Measurements from ENCODE around the gene UTF1.

UTF1 gene, protein sequence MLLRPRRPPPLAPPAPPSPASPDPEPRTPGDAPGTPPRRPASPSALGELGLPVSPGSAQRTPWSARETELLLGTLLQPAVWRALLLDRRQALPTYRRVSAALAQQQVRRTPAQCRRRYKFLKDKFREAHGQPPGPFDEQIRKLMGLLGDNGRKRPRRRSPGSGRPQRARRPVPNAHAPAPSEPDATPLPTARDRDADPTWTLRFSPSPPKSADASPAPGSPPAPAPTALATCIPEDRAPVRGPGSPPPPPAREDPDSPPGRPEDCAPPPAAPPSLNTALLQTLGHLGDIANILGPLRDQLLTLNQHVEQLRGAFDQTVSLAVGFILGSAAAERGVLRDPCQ
- total RNA-seq = 0 reads per million in 4 experiments

DNA sequence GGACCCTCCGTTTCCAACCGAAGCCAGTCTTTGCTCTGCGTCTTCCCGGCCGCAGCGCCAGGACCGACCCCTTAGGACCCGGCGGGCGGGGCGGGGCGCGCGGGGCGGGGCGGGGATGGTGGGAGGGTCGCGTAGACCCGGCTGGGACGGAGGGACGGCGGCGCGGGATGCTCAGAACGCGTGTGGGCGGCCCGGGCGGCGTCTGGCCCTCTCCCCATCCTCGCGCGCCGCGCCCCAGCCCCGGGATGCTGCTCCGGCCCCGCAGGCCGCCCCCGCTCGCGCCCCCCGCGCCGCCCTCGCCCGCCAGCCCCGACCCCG lies at the start of gene UTF1:
TSS of gene UTF1 (plus strand) at position 174 of the 318 bp plus-strand sequence. CDS start at position 246, 72 bp downstream.
- DNase-seq = no peak

DNA sequence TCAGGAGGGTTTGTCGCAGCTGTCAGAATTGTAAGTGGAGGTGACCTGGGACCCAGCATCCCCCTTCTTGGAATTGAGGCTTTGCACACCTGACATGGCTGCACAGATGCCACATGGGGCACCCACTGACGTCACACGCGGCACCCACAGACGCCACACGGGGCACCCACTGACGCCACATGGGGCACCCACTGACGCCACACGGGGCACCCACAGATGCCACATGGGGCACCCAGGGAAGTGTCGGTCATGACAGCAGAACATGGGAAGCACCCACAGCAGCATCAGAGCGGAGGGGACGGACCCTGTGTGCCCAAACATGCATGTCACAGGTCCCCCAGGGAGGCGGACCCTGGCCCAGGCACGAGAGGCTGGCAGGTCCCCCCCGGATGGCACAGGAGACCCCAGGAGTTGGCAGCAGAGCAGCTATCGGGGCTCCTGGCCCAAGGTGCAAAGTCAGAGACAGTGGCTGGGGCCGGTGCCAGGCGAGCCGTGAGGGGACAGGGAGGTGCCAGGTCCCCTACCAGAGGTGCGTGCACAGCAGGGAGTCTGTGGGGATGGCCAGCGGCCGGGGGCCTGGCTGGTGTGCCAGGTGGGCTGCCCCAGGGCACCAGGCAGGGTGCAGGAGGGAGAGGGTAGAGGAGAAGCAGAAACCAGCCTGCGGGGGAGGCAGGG lies 48.9 kb upstream of the UTF1 start:
- no peak for DNase-seq

DNA sequence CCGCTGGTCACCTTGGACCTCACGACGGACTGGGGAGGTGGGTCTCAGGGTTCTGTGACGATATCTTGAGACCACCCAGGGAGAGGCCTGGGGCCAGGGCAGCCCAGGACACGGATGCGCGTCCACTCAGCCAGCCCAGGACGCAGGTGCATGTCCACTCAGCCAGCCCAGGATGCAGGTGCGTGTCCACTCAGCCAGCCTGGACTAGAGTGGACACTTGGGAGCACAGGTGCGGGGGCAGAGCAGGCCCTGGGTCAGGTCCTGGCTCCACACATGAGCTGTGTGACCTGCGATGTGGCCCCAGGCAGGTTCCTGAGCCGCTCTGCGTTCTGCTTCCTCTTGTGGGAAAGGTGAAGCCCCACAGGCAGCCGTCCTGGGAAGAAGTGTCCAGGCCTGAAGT lies 47.8 kb upstream of the UTF1 start:
- DNase-seq = no peak

DNA sequence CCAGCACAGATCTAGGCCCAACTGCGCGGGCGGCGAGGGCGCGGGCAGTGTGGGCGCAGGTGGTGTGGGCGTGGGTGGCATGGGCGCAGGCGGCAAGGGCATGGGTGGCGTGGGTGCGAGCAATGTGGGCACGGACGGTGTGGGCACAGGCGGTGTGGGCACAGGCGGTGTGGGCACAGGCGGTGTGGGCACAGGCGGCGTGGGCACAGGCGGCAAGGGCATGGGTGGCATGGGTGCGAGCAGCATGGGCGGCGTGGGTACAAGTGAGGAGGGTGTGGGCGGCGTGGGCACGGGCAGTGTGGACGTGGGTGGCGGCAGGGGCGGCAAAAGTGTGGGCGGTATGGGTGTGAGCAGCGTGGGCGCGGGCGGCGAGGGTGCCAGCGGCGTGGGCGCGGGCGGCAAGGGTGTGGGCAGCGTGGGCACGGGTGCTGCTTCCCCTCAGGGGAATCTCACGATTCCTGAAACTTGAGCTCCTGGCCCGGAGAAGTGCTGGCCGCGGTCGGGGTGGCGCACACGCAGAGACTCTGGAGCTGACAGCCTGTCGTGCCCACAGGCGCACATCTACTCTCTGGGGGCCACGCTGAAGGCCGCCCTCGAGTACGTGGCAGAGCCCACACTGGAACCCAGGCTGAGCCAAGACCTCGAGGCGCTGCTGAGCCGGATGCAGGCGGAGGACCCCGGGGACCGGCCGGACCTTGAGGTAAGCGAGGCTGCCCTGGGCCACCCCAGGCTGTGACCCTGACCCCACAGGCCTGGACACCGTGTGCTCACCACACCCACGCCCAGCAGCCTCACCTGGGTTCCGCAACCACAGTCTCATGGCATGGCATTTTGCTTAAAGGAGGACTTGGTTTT lies 47.0 kb upstream of the UTF1 start:
- DNase-seq = no peak

DNA sequence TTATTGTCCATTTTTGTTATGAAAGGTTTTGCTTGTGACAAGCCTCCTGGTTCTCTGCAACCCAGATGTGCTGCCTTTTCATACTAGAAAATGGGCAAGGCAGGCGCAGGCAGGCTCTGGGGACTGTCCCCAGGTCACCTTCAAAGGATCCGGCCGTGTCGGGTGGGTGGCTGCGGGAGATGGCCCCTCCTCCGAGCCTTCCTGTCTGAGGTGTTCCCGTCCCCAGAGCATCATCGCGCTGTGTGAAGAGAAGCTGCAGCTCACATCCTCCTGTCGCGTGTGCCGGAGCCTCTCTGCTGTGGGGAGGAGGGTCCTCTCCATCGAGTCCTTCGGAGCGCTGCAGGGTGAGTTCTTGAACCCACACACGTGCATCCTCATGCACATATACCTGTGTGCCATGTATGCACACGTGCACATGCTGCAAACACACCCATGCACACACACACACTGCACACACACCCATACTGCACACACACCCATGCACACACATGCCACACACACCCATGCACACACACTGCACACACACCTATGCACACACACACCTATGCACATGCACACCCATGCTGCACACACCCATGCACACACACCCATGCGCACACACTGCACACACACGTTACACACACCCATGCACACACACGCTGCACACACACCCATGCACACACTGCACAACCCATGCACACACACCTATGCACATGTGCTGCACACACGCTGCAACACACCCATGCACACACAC lies 46.2 kb upstream of the UTF1 start:
- DNase-seq = no peak

DNA sequence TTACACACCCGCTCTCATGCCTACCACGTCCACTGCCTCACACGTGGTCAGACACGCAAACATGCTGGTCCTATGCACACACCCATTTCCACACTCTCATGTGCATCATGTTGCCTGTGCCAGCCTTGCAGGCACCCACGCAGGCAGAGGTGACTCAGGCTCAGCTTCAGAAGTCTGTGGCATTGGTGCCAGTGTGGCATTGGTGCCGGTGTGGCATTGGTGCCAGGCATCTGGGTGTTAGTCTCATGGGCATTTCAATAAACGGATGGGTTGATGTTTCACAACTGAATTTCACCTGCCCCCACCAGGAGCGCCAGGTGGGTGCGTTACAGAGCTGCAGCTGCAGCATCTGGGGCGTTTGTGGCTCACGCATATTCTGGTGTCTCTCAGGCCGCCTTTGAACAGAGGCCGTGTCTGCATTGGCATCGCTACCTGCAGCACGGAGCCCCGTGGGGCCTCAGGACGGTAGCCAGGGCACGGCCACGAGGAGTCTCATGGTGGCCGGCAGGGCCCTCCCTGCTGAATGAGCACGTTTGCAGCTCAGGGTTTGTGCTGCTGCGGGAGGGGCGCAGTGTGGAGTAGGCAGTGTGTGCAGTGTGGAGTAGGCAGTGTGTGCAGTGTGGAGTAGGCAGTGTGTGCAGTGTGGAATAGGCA lies 45.3 kb upstream of the UTF1 start:
- DNase-seq = no peak

DNA sequence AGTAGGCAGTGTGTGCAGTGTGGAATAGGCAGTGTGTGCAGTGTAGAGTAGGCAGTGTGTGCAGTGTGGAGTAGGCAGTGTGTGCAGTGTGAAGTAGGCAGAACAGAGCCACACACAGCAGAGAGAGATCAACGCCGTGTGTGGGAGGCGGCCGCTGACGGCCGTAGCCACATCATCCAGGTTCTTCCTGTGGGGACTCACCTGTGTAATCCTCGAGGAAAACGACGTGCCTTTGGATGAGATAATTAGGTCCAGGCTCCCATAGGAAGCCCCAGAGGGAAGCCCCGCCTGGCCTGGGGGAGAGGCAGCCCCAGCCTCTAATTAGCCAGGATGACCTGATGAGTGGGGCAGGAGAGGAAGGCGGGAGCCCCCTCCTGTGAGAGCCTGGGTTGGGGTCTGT lies 44.6 kb upstream of the UTF1 start:
- DNase-seq = no peak

DNA sequence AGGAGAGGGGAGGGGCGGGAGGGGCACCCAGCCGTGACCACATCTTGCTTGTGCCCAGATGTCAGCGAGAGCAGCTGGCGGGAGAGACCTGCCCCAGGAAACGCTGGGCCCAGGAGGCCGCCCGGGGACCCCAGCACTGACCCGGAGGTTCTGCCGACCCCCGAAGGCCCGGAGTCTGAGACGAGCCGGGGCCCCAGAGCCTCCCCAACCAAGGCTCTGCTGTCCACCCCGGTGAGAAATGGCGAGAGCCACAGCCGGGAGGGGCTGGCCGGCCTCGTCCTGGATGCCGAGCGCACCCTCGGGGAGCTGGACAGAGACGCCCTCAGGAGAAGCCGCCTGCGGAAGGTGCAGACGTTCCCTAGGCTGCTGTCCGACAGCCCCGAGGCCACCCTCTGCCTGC lies 44.1 kb upstream of the UTF1 start:
- DNase-seq = no peak

DNA sequence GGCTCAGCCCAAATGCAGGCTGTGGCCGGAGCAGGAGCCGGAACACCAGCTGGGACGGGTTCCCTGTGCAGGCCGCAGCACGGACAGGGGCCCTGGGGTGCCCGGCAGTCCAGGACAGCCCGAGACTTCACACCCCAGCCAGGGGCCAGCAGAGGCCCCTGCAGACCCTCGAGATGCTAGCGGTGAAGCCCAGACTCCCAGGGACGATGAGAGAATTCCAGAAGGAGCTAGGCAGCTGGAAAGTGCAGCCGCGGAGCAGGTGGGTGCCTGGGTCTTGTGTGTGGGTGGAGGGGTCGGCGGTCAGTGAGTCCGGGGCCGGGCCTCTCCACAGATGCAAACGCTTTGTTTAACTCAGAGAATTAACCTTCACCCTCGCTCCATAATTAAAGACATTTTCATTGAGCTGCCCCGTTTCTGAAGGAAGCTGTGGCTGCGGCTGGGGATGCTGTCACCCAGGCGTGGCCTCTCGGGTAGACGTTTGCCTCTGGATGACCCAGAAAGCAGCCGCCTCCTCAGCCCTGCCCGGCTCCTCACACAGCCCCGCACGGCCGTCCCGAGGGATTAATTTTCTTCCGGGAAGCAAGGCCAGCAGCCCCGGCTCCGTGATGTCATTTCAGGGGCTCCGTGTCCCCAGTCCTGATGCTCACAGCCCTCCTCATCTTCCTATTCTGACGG lies 43.5 kb upstream of the UTF1 start:
- no peak for DNase-seq

DNA sequence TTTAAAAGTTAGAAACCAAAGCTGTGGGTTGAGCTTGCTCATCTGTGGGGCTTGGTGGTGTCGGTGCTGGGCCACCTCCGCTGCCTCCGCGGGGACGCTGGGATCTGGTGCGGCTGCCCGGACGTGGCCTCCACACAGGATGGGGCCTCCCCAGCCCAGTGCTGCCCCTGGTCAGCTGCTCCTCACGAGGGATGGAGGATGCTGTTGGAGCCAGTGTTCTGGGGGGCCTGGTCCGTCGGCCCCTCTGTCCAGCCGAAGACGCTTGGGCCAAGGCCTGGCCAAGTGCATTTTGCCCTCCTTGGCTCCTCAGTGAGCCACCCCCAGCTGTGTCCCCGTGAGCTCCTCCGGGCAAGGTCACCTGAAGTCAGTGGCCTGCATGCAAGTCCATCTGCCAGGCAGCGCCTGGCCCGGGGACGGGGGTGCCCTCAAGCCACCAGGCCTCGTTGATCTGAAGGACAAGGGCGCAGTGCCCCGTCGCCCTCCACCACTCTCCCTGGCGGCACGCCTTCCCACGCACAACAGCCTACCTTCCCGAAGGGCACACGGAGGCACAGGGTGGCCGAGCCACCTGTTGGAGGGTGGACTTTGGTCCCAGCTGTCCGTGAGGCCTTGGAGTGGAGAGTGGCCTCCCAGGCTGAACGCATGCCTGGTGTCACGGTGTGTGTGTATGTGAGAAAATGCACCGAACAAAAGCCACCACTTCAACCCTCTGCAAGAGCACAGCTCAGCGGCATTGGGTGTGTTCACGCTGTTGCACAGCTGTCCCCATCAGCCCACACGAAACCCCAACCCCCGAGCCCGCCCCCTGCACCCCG lies 42.7 kb upstream of the UTF1 start:
- DNase-seq = no peak

DNA sequence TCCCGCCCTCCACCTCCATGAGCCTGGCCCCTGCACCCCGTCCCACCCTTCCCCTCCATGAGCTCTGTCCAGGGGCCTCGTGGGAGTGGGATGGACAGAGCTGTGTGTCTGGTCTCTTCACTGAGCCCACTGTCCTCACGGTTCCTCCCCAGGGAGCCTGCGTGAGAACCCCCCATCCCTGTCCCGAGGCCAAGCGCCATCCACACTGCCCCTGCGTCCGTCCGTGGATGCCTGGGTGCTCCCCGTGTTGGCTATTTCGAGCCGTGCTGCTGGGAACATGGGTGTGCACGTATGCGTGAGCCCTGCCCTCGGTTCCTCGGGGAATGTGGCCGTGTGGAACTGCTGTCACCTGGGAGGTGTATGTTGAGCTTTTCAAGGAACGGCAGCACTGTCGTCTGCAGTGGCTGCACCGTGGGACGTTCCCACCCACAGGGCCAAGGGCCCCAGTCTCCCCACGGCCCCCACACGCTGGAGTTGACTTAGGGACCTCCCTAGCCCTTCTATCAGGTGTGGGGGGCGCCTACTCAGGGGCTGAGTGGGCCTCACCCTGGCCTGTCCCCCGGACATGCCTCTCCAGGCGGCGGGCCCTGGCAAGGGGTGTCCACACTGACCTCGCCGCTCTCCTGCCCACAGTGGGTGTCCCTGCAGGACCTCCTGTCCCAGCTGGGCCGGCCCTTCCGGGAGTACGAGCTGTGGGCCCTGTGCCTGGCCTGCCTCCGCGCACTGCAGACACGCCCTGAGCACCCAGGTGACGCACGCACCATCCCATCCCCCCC lies 41.9 kb upstream of the UTF1 start:
- DNase-seq = no peak

DNA sequence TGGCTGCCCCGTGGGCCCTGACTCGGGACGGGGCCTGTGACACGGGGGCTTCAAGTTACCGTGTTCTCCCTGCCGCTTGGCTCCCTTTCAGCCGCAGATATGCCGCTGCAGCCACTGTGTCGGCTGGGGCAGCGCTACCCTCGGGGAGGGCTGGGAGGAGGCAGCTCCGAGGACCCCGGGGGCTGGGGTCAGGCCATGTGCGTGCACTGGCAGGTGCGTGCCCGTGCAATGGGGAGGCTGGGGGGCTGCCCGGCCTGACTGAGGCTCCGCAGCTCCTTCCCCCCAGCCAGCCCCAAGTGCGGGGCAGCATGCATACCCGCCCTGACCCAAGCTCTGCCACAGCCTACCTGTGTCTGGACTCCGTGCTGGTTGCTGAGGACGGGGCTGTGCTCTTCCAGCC lies 40.8 kb upstream of the UTF1 start:
- no peak for DNase-seq

DNA sequence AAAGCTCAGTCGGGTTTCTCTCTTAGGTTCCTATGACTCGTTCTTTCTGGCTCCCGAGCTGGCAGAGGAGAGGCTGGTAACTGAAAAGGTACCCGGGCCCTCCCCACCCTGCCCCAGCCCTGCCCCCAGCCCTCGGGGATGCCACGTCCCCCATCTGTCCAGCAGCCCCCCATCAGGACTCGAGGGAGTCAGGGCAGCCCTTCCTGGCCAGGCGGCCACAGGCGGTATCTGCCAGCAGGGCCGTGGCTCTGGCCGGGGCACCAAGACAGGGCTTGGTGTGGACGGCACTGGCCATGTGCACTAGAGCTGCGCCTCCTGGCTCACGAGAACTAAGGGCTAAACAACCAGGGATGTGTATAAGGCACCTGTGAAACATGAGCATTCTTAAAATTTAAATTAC lies 40.3 kb upstream of the UTF1 start:
- DNase-seq = no peak

DNA sequence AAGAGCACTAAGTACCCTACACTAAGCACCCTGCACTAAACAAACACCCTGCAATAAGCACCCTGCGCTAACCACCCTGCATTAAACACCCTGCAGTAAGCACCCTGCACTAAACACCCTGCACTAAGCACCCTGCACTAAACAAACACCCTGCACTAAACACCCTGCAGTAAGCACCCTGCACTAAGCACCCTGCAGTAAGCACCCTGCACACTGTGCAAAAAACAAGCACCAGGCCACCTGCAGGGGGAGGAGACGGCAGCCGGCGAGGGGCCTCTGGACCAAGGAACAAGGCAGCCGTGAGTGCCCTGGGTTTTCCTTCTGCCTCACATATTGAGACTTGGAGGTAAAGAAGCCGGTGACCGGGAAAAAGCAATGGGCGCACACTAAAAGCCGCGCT lies 39.8 kb upstream of the UTF1 start:
- DNase-seq = no peak

DNA sequence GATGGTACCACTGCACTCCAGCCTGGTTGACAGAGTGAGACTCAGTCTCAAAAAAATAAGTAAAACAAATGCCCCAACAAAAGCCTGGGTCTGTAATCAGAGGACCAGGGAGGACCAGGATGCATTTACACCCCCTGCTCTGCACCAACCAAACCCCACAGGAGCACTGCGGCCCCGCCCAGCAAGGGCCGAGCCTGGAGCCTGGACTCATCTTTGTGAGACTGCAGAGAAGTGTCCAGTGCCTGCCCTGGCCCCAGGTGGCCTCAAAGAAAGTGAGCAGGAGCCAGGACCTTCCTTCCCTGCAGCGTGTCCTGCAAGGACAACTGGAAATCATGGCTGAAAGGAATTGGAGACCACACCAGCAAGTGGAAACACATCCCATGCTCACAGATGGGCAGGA lies 38.4 kb upstream of the UTF1 start:
- DNase-seq = no peak

DNA sequence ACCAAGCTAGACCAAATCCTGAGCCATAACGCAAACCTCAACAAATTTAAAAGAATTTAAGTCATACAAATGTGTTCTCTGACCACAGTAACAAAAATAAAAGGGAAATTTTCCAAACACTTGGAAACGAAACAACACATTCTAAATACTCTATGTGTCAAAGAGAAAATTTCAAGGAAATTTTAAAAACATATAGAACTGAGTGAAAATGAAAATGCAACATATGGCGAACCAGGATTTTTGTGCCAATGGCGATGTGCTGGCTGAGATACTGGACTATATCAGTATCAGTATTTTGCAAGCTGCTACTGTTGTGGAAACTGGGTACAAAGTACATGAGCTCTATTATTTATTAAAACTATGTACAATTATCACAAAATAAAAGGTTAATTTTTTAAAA lies 35.9 kb upstream of the UTF1 start:
- no peak for DNase-seq

DNA sequence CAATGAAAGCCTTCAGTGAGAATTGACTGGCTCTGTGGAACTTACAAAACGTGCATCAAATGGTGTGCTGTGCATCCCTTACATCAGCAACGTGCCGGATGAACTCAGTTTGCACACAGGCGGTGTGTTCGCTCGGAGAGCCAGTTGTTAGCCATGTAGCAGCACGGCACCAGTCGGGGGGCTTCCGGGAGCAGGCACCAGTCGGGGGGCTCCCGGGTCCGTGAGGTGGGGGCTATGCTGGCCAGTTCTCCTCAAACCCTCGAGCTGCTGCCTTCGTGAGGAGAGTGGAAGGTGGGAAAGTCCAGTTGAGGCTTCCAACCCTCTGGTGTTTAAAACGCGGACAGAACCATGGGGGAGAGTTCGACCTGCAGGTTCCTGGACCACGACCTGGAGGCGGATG lies 34.9 kb upstream of the UTF1 start:
- no peak for DNase-seq

DNA sequence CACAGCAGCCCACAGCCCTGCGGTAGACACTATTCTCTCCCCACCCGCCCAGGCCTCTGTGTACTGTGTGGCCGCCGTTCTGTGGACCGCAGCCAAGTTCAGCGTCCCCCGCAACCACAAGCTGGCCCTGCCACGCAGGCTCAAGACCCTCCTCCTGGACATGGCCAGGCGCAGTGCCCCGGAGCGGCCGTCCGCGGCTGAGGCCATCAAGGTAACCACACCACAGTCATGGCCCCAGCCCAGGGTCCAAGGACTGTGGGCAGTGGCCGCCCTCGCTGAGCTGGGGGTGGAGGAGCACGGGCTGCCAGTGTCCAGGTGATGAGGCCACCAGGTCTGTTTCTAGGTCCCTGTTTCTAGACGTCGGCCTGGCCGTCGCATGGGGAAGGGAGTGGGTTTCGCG lies 34.4 kb upstream of the UTF1 start:
- DNase-seq = no peak

DNA sequence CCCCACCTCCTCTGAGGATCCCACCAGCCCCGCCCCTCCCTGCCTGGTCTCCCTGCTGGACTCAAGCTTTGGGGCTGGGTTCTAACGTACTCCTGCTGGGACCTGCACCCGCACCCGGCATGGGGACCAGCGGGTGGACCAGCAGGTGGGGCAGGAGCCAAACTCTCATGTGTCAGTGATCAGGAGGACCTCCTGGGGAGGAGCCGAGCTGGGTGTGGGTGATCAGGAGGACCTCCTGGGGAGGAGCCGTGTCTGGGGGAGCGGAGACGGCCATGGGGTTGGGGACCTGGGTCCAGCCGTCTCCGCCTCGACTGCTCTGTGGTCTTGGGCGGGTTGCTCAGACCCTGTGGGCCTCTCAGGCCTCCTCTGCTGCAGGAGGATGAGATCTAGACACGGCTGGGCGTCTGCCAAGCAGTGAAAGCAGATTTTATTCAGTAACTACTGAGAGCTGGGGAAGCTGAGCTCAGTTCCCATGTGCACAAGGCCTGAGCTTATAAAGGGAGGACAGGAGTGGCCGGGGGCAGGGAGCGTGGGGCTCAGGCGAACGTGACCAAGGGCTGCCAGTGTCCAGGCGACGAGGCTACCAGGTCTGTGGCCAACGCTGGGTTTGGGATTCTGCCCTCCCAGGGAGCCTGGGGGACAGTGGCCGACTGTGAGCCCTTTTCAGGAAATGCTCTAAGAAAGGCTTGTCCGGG lies 33.6 kb upstream of the UTF1 start:
- no peak for DNase-seq
